WI38 (cell line): ENCODE results near the gene KRT28.
"Not testable (repeated sequence)": the region's sequence is repeated elsewhere in the genome, so short reads cannot be mapped to it uniquely, and the experiment has no call there.

Experiments
- H3K4me3 ChIP-seq: 2 replicates; pipeline ENCODE4 v1.5.1; 2011; ENCODE audit warnings: low read depth, mild to moderate bottlenecking, control low read depth, low read length
- TF ChIP-seq, protein P1 (sequence below): IDR thresholded peaks from 2 replicates; pipeline ENCODE4 v1.5.1; 2012; ENCODE audit warnings: low read depth, mild to moderate bottlenecking, control low read depth, low read length

The KRT28 gene

DNA sequence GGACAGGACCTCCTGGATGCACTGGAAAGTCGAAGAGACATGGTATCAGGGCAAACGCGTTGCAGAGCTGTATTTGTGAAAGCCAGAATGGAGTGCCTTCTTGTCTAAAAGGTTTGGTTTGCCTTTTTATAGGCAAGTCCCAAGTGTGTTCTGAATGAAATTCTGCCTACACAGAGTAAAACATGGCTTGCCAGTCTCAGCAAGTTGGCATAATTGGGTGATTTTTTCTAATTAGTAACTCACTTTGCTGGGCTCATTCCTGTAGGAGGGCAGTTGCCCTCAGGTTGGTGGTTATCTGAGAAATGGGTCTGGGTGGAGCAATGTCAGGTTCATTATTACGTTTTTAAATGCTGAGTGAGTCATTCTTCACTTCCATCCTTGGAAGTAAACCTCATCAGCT, 44.5 kb downstream of the KRT28 start, which contains the start of gene KRT25:
Gene KRT25 (minus strand): TSS at position 101 of the 400 bp plus-strand sequence. CDS start 60 bp downstream, at position 41.
- no peak within 1 kb of the TSS for H3K4me3 ChIP-seq
- TF ChIP-seq, protein P1, sequence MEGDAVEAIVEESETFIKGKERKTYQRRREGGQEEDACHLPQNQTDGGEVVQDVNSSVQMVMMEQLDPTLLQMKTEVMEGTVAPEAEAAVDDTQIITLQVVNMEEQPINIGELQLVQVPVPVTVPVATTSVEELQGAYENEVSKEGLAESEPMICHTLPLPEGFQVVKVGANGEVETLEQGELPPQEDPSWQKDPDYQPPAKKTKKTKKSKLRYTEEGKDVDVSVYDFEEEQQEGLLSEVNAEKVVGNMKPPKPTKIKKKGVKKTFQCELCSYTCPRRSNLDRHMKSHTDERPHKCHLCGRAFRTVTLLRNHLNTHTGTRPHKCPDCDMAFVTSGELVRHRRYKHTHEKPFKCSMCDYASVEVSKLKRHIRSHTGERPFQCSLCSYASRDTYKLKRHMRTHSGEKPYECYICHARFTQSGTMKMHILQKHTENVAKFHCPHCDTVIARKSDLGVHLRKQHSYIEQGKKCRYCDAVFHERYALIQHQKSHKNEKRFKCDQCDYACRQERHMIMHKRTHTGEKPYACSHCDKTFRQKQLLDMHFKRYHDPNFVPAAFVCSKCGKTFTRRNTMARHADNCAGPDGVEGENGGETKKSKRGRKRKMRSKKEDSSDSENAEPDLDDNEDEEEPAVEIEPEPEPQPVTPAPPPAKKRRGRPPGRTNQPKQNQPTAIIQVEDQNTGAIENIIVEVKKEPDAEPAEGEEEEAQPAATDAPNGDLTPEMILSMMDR: no peak

DNA sequence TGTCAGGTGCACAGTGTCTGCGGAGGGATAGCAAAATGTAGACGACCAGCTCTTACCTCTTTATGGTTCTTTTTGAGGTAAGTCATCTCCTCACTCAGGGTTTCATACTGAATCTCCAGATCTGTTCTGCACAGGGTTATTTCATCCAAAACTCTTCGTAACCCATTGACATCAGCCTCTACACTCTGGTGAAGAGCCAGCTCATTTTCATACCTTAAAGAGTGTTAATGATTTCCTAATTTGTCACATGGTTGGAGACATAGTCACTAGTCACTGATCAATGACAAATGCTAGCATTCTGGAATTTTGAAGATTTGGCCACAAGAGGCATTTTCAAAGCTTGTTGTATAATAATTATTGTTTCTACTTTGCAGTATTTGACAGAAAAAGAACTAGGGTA, 46.0 kb downstream of the KRT28 start:
- TF ChIP-seq, protein P1: no peak

DNA sequence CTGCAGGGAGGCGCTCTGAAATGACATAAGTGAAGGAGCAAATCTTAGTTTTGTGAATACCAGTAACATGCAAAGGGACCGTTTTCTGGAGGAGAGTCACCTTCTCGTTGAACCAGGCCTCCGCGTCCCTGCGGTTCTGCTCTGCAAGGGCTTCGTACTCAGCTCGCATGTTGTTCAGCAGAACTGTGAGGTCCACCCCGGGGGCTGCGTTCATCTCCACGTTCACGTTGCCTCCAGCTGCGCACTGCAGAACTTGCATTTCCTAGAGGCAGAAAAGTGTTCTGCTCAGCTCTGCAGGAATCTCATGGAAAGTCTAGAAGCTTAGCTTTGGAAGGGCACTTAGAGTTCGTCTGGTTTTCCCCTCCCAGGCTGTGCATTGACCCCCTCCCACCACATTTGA, 48.7 kb downstream of the KRT28 start:
- TF ChIP-seq, protein P1: no peak
- H3K4me3 ChIP-seq: no peak overlapping the region

More for the DNA sequence above, 46.0 kb downstream of the KRT28 start:
- H3K4me3 ChIP-seq: no peak overlapping the region

DNA sequence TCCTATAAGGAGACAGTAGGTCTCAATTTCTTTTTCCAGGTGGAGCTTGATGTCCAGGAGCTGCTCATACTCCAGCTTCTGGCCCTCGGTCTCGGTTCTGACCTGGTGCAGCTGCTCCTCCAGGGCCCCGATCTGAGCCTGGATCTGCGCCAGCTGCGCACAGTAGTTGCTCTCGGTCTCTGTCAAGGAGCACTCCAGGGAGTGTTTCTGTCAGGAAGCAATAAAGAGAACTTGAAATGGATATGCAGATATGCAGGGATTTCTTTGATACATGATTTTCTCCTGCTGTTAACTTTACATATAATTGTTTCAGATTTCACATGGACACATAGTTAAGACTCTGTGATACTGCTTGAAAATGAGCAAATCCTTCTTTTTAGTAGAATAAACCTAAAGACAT, 49.4 kb downstream of the KRT28 start:
- no peak overlapping the region for H3K4me3 ChIP-seq
- TF ChIP-seq, protein P1: no peak

DNA sequence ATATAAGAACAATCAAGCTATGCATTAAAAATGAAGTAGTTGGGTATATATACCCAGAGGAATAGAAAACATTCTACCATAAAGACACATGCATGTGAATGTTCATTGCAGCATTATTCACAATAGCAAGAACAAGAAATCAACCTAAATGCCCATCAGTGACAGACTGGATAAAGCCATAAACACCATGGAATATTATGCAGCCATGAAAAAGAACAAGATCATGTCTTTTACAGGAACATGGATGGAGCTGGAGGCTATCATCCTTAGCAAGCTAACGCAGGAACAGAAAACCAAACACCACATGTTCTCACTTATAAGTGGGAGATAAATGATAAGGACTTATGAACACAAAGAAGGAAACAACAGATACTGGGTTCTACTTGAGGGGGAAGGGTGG, 51.1 kb downstream of the KRT28 start:
- H3K4me3 ChIP-seq: not testable (repeated sequence)
